GM18507 (cell line): ENCODE results near the gene SP6.
A peak's percentile ranks its signal among the peaks of the same experiment; 100 is the strongest.

Source experiments
- DNase-seq: peaks from one replicate; pipeline ENCODE4 v3.0.0; 2011; ENCODE audit warnings: low read depth; ENCODE audit not compliant: insufficient read length; ENCODE audit errors: extremely low spot score
- FAIRE-seq: peaks from 2 replicates; lab custom pipeline; 2011; peaks lifted over from hg19 to GRCh38; lab: Jason Lieb, UNC

The SP6 gene

DNA sequence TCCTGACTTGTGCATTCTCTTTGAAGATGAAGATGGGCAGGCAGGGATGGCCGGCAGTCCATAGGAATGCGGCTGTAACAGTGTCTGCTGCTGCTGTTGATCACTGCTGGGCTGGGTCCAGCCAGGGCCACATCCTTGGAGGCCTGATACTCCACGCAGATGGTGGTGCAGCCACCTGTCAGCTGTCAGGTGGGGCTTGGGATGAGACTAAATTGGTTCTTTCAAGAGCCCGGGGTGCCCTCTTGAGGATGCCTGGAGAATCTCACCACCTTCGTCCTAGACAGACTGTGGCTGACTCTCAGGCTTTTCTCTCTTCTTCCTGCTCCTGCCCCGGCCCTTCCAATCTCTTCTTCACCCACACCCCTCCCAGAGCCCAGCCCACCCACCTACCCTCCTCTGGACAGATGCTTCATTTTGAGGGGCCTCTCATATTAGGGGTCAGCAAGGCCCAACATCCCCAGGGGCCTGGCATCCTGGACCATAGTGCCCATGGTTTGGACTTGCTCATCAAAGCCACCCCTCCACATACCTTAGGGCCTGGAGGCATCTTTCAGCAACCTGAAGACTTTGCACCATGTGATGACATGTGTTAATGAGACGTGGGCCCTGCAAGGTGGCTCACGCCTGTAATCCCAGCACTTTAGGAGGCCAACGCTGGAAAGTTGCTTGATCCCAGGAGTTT, 48.5 kb downstream of the SP6 start:
- DNase-seq (peak; percentile 67), FAIRE-seq (peak; percentile 91)

DNA sequence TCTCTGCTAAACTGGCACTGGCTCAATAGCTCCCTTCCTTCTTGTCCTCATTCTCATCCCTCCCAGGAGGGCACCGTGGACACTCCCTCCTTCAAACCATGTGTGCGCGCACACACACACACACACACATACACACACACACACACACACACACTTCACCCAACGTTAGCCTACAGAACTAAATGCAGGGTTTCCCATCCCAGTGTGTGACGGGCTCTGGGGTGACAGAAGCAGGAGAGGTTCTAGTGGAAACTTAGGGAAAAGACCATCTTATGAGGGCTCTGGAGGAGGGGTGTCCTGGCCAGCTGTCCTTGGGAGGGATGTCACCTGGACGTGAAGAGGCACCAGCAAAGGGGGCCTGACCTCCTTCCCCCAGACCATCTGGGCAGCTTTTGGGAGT, 49.1 kb downstream of the SP6 start:
- DNase-seq (no peak), FAIRE-seq (no peak)

DNA sequence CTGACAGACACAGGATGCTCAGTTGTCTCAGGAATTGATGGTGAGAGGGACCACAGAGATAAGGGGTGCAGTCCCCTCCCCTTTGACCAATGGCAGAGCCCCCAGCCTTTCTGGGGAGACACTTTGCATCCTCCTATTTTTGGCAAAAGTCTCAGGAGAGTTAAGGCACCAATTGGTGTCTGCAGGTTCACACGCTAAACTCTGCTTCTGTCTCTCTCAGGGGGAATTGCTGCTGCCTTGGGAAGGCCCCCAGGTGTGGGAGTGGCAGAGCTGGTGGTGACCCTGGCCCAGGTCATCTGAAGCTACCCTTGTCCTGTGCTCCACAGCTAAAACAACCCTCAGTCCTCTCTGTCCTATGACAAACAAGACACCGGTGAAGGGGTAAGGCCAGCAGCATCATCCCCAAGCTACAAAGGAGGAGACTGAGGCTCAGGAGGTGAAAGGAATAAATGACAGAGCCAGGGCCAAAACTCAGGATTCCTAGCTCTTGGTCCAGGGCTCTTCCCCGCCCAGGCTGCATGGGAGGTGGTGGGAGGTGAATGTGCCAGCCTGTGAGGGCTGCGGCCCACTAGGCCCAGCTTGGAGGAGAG, 49.7 kb downstream of the SP6 start:
- no peak for FAIRE-seq
- no peak for DNase-seq

DNA sequence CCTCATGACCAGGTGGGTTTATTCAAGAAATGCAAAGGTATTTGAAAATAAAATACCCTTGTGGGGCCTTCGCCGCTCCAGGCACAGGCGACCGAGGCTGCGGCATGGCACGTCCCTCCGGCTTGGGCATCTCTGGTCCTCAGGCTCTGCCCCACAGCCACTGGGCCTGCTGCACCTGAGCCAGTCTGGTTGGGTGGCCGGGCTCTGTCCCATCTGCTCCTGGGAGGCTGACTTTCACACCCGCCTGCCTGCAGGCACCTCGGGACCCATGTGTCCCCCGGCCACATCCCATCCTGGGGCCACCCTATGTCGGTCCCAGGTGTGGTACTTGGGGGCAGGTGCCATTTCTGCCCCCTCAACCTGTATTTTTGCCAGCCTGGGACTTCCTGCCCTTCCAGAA, 50.3 kb downstream of the SP6 start:
- DNase-seq (no peak), FAIRE-seq (no peak)

DNA sequence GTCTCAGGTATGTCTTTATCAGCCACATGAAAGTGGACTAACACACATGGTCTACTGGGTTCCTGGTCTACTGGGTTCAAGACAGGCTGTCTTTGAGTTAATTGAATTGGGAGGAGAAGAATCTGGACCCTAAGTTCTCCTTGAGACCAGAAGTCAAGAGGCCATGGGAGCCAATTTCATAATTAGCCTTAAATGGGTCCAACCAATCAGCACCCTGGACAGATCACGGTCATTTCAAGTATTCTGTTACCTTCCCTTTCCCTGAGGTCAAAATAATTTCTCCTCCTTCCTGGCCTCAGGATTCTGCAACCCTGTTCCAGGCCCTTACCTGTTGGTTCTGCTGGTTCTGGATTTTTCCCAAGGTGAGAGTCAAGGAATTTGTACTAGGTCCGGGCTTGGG, 53.2 kb downstream of the SP6 start:
- DNase-seq (no peak), FAIRE-seq (no peak)
